IPS-NIHi7 (cell line): ENCODE measurements around the gene PGC.
"Not testable (repeated sequence)": the region's sequence is repeated elsewhere in the genome, so short reads cannot be mapped to it uniquely, and the experiment has no call there.

Experiments
- DNase-seq: peaks from one replicate; pipeline ENCODE4 v3.0.0; 2012; ENCODE audit warnings: mixed read lengths; ENCODE audit errors: extremely low spot score

The PGC gene

GRCh38 chr6:41775293-41775882 lies 28.2 kb upstream of the PGC start:
- no peak for DNase-seq

- no peak for DNase-seq
Observed at GRCh38 chr6:41774841-41775240, 27.6 kb upstream of the PGC start.

GRCh38 chr6:41771058-41771983 lies 24.1 kb upstream of the PGC start:
- DNase-seq: no peak

DNA sequence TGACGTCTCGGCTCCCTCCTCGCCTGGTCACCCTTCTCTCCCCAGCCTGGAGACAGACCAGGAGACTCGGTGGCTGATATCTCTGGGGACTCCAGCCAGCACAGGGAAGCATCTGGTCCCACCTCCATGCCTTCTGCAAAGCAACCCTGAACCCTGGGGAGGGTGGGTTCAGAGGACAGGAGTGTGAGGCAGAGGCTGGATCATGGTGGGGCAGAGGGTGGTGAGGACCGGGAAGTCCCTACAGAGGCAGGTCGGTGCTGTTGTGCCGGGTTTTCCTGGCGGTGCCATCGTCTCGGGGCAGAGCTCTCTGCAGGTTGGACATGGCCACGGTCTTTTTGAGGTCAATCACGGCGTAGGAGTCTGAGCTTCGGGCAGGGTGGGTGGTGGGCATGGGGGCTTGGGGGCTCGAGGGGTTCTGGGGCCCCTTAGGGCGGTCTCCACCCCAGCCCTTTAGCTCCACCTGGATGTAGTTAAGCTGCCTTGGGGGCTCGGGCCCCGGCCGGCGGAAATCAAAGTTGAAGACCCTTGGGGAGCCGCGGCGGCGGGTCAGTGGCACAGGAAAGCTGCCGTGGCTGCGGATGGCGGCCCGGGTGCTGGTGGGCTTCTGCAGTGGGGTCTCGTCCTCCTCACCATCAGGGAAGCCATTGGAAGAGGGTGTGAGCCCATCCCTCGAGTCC lies 23.3 kb upstream of the PGC start:
- DNase-seq: no peak

DNA sequence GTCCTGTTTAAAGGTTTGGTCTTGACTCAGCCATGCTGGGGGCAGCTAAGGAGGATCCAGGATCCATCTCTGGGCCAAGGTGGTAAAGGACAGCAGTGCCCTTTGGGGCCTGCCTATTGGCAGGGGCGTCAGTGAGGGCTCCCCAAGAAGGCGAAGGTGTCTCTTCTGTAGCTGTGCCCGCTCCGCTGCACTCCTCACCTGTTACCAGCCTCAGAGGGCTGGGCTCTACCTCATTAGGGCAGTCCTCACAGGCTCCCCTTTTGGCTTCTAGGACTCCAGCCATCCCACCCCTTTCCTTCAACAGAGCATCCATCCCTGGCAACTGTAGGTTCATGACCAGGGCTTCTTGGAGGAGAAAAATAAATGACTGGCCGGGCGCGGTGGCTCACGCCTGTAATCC lies 22.2 kb upstream of the PGC start:
- no peak for DNase-seq

- DNase-seq: no peak
Observed at GRCh38 chr6:41768545-41769308, 21.5 kb upstream of the PGC start.

GRCh38 chr6:41767112-41767833 lies 20.1 kb upstream of the PGC start:
- no peak for DNase-seq

DNA sequence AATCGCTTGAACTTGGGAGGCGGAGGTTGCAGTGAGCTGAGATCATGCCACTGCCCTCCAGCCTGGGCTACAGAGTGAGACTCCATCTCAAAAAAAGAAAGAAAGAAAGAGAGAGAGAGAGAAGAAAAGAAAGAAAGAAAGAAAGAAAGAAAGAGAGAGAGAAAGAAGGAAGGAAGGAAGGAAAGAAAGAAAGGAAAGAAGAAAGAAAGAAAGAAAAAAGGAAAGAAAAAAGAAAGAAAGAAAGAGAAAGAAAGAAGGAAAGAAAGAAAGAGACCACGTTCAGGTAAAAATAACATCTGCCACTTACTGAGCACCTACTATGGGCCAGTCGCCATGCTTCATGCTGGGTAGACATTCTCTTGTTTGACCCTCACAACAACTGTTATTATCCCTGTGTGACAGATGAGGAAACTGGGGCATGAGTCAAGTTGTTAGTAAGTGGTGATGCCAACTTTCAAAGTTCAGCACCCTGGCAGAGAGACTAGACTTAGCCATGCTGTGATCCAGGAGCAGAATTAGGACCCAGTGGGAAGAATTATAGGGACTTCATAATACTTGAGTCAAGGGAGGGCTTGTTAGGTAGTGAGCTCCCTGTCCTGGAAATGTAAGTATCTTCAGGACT lies 19.0 kb upstream of the PGC start:
- DNase-seq: not testable (repeated sequence)

DNA sequence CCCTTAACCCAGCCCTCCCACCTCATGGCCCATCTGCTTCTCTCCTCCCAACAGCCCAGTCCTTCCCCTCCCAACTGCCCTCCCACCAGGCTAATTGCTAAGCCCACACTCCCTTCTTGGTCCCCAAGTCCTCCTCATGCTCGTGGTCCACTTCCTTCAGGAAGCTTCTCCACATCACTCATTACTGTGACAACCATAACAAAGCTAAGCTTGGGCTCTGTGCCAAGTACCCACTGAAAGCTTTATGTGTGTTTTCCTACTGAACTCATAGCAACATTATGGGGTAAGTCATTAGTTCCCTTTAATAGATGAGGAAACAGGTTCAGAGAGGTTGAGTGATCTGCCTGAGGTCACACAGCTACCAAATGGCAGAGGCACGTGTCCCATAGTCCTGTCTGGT lies 16.3 kb upstream of the PGC start:
- DNase-seq: no peak

DNA sequence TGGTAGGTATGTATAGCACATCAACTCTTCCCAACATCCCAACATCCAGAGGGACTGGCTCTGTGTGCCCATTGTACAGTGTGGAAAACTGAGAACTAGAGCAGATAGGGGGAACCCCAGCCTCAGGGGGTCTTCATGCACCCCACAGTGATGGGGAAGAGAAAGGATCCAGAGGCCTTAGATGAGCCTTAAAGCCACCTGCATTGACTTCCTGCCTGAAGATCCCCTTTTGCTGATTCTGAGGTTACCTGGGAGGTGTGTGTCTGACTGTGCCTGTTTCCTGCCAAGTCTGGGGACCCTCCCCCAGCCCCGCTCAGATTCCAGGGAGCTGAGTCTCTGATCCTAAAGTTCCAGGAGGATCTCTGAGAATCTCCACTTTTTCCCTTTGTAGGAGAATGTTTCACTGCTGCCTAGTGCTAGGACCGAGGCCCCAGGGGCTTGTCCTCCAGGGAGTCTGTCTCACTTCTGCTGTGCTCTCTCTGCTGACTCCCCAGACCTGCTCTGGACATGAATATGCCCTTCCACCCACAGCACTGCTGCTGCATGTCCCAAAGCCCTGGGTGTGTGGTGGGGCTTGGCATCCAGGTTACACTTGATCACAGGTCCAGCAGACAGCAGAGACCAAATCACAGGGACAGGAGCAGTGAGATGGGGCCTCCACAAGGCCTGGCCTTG lies 12.8 kb upstream of the PGC start:
- DNase-seq: no peak

- DNase-seq: no peak
Observed at GRCh38 chr6:41759106-41759904, 12.1 kb upstream of the PGC start.

DNA sequence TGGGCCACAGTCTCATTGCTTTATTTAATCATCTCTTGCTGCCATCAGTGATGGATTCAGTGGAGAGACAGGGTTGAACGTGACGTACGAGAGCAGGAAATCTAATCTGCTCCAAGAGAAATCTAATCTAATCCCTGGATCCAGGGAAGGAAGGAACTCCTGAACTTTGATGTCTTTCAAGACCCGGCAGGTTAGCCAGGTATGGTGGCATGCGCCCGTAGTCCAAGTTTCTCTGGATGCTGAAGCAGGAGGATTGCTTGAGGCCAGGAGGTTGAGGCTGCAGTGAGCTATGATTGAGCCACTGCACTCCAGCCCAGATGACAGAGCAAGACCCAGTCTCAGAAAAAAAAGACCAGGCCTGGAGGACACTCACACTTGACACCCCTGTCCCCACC lies 11.4 kb upstream of the PGC start:
- DNase-seq: no peak

- DNase-seq: no peak
Observed at GRCh38 chr6:41757931-41758640, 10.9 kb upstream of the PGC start.

DNA sequence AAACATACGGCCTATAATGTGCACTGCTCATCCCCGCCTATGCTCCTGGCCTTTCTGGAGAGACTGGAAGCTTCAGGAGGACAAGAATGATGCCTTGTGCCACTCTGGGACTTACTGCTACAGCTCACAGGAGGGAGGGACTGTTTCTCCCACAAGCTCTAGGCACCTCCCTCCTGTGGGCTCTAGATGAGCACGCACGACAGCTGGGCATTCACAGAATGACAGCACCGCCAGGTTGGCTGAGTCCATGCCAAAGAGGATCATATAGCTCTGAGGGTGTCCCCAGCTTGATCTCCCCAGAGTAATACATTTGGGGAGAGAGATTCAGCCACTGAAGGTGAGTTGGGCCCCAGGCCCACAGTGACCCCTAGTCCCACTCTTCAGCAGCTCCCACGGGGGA lies 10.1 kb upstream of the PGC start:
- no peak for DNase-seq

DNA sequence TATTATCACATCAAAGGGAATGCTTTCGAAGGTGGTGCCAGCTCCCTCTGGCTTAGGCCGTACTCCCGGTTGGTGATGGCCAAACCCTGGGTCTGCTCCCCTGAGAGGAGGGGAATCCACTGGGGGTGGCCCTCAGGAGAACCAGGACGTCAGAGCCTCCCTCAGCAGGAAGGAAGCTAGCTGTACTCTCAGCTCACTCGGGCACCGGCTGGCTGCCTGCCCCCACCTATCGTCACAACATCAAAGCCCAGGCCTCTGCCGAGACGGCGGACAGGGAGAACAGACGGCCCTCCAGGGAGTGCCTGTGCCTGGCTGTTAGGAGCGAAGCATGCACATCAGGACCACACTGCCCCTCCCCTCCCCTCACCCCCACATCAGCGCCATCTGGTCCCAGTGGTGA lies 9.2 kb upstream of the PGC start:
- no peak for DNase-seq

DNA sequence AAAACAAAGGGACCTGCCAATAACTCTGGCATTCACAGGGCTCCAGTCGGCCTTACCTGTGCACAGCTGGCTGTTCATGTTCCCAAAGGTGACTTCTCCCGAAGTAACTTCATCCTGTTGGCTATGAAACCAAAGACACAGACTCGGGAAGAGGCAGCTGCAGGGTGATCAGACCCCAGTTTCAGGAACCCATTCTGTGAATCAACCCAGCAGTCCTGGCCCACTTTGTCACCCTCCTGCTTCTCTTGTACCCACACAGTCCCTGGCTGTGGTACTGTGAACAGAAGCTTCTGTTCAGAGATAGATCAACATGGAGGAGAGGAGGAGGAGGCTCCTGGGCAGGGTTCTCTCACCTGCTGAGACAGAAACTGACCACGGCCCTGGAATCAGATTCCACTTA lies 8.7 kb upstream of the PGC start:
- DNase-seq: no peak

DNA sequence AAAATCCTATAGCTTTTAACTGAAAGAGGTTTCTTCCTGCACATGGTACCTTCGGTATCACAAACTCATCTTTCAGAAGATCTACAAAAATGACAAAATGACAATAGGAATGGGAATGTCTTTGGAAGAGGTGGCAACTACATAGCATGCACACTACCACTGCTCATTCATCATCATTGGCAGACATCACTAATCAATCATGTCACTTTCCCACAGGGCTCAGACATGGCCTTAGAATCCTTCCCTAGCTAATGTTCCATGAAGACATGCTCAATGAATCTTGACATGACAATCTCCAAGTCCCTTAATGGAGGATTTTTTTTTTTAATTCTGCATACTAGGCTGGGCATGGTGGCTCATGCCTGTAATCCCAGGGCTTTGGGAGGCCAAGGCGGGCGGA lies 3.2 kb upstream of the PGC start:
- DNase-seq: no peak

GRCh38 chr6:41748542-41748941 lies 1.3 kb upstream of the PGC start:
- no peak for DNase-seq

DNA sequence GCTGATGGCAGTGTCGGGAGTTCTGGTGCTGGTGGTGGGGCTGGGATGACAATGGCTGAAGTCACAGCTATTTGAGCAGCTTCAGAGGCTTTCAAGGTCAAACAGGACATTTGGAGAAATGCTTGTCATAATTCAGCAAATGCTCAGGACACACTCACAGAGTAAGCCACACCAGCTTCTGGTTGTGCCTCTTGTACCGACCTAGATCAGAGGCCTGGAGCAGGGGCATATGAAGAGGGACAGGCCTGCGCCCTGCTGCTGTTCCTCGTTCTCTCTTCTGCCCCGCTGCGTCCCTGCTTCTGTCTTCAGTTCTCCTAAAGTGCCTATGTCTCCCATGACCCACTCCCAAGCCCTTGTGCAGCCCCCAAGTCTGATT lies 893 bp upstream of the PGC start:
- no peak for DNase-seq
